ENCODE measurements around the gene CYFIP2. TPM values are rescaled to one million over a fixed set of nuclear protein-coding genes. Genes with fewer than 3 reads are reported as not detected.

Gene CYFIP2
- total and polyA plus RNA-seq, 2 of the 8 experiments (the other 6 are each of a cell fraction or from before 2014, with no cell fraction given) = 45.1 to 80.6 TPM

GRCh38 chr5:157265714-157266285 lies at the start of gene CYFIP2 (continued):
- TF ChIP-seq BACH1 (IDR thresholded peaks at IDR 0.05; ENCODE audit: low read length) (no peak), CTCF (IDR thresholded peaks at IDR 0.05; ENCODE audit: control extremely low read depth in 1 of 3, insufficient read depth in 1 of 3, low read depth in 1 of 3, low read length in 3 of 3) (no peak), TBP (IDR thresholded peaks at IDR 0.05; ENCODE audit: low read depth, low read length) (peak; percentile 38; the same call in 1 of the 2 replicates), SIX5 (IDR thresholded peaks at IDR 0.05; ENCODE audit: low read depth, low read length) (no peak), ASH2L (IDR thresholded peaks at IDR 0.05; ENCODE audit: low read length) (no peak), RBBP5 (IDR thresholded peaks at IDR 0.05; ENCODE audit: borderline replicate concordance, low read depth, low read length) (peak; percentile 8; the same call in 1 of the 2 replicates), EP300 (IDR thresholded peaks at IDR 0.05; ENCODE audit: borderline replicate concordance in 1 of 2, low read depth in 2 of 2, low read length in 2 of 2) (no peak), CHD1 (IDR thresholded peaks at IDR 0.05; ENCODE audit: low read depth, low read length) (no peak), PHF8 (conservative IDR thresholded peaks at IDR 0.05; ENCODE audit: low read depth, low read length) (peak; percentile 64), NRF1 (IDR thresholded peaks at IDR 0.05; ENCODE audit: low read depth, low read length) (no peak), KDM4A (IDR thresholded peaks at IDR 0.05; ENCODE audit: low read depth, low read length, severe bottlenecking) (peak; percentile 72), MAX (IDR thresholded peaks at IDR 0.05) (0 out of 2 replicates have a peak, but pooled peaks have one; percentile 25), TAF7 (optimal IDR thresholded peaks at IDR 0.05; ENCODE audit: borderline replicate concordance, low read depth, low read length) (peak; percentile 20), JUN (IDR thresholded peaks at IDR 0.05; ENCODE audit: low read depth, low read length) (no peak), SIRT6 (IDR thresholded peaks at IDR 0.05; ENCODE audit: low read length) (no peak)

Measured in H1 (cell line).